Endothelial cell of umbilical vein (primary cell): Measurements from ENCODE around the gene SLC16A8. TPM values are rescaled to one million over a fixed set of nuclear protein-coding genes. Genes with fewer than 3 reads are reported as not detected.

ENCODE experiments used
- BruUV-seq: library from RNA; stranded (reverse); fragments of 400-500 nt; replicated peaks from 2 replicates; lab custom pipeline; 2021; lab: Mats Ljungman, UMichigan
- CTCF ChIA-PET: fragments of 300-600, 350-600 bp; sonication (Branson Sonifier 250); formaldehyde crosslinking; loops from one replicate; lab custom pipeline; 2021; ENCODE audit warnings: antibody characterized with exemption, inconsistent platforms; lab: Charles Lee
- POLR2A ChIA-PET: fragments of 300-600, 350-600 bp; sonication (Branson Sonifier 250); formaldehyde crosslinking; loops from one replicate; lab custom pipeline; 2021; ENCODE audit warnings: antibody characterized with exemption, inconsistent platforms; lab: Charles Lee
- DNase-seq: peaks from one replicate; pipeline ENCODE4 v3.0.0-alpha.2; 2011; ENCODE audit warnings: low read depth, low spot score
- FAIRE-seq: peaks from 2 replicates; lab custom pipeline; 2011; peaks lifted over from hg19 to GRCh38; lab: Jason Lieb, UNC
- H2AFZ ChIP-seq: 2 replicates; pipeline ENCODE4 v1.6.0; 2012; ENCODE audit warnings: low read depth, low read length, control low read depth, inconsistent platforms
- H3K27ac ChIP-seq: 2 replicates; pipeline ENCODE4 v1.5.1; 2011; ENCODE audit warnings: low read depth, mild to moderate bottlenecking, control low read depth, low read length, moderate library complexity; ENCODE audit not compliant: insufficient read depth
- H3K27me3 ChIP-seq, 2 experiments: 2 replicates each; pipeline versions ENCODE4 v1.6.0 to v1.6.1; 2011; ENCODE audit warnings: low read length in 2 of 2, mixed read lengths in 1 of 2; ENCODE audit not compliant: control insufficient read depth in 2 of 2, insufficient read depth in 2 of 2
- H3K36me3 ChIP-seq, 2 experiments: 2 replicates in 1 of 2; 3 replicates in 1 of 2; pipeline ENCODE4 v1.5.1; 2011; ENCODE audit warnings: low read length in 2 of 2, mild to moderate bottlenecking in 1 of 2, moderate library complexity in 1 of 2; ENCODE audit not compliant: control insufficient read depth in 2 of 2, insufficient read depth in 2 of 2; ENCODE audit errors: extremely low read depth in 1 of 2
- H3K4me1 ChIP-seq: 3 replicates; pipeline ENCODE4 v1.5.1; 2011; ENCODE audit warnings: mild to moderate bottlenecking, low read length; ENCODE audit not compliant: control insufficient read depth, insufficient read depth; ENCODE audit errors: extremely low read depth
- H3K4me2 ChIP-seq: 2 replicates; pipeline ENCODE4 v1.6.1; 2011; ENCODE audit warnings: low read length, control low read depth, mixed read lengths; ENCODE audit not compliant: insufficient read depth
- H3K4me3 ChIP-seq, 3 experiments: fragments of 200-600 bp in 1 of 3; sonication (generic), shearing (Covaris generic) in 1 of 3; replicated peaks in 1 of 3; 2 replicates each; pipeline ENCODE4 v1.5.1; 2011 to 2016; ENCODE audit warnings: control low read depth in 3 of 3, low read length in 3 of 3, mild to moderate bottlenecking in 2 of 3, inconsistent platforms in 1 of 3, low read depth in 1 of 3, moderate library complexity in 1 of 3; ENCODE audit not compliant: insufficient read depth in 1 of 3
- H3K79me2 ChIP-seq: 2 replicates; pipeline ENCODE4 v1.6.0; 2012; ENCODE audit warnings: low read length, inconsistent platforms; ENCODE audit not compliant: control insufficient read depth, insufficient read depth
- H3K9ac ChIP-seq: replicated peaks from 2 replicates; pipeline ENCODE3; 2011; ENCODE audit warnings: low read length, control low read depth; ENCODE audit not compliant: insufficient read depth; ENCODE audit errors: extremely low read depth
- H3K9me1 ChIP-seq: replicated peaks from 3 replicates; pipeline ENCODE4 v1.6.0; 2011; ENCODE audit warnings: mild to moderate bottlenecking, low read length; ENCODE audit not compliant: control insufficient read depth, insufficient read depth; ENCODE audit errors: extremely low read depth
- H3K9me3 ChIP-seq: replicated peaks from 2 replicates; pipeline ENCODE4 v1.5.1; 2012; ENCODE audit warnings: low read length, inconsistent platforms; ENCODE audit not compliant: control insufficient read depth, insufficient read depth
- H4K20me1 ChIP-seq: replicated peaks from 2 replicates; pipeline ENCODE3; 2011; ENCODE audit warnings: mild to moderate bottlenecking, low read length; ENCODE audit not compliant: control insufficient read depth, insufficient read depth; ENCODE audit errors: extremely low read depth
- EZH2 ChIP-seq: IDR thresholded peaks from 2 replicates; pipeline ENCODE4 v1.6.1; 2012; ENCODE audit warnings: borderline replicate concordance, low read depth, mild to moderate bottlenecking, moderate library complexity, low read length, inconsistent platforms; ENCODE audit not compliant: severe bottlenecking
- FOS ChIP-seq: IDR thresholded peaks from 2 replicates; pipeline ENCODE4 v1.6.1; 2011; ENCODE audit warnings: mild to moderate bottlenecking, low read length, moderate library complexity, borderline replicate concordance; ENCODE audit not compliant: insufficient read depth
- GATA2 ChIP-seq: IDR thresholded peaks from 2 replicates; pipeline ENCODE4 v1.7.0; 2011; ENCODE audit warnings: low read depth, mild to moderate bottlenecking, moderate library complexity, mixed read lengths, low read length; ENCODE audit not compliant: insufficient read length, insufficient read depth
- JUN ChIP-seq: IDR thresholded peaks from 2 replicates; pipeline ENCODE4 v1.6.1; 2011; ENCODE audit warnings: borderline replicate concordance, low read depth; ENCODE audit not compliant: insufficient read length, insufficient read depth
- MYC ChIP-seq: IDR thresholded peaks from one replicate; pipeline ENCODE4 v1.6.1; 2011; ENCODE audit warnings: mild to moderate bottlenecking, low read depth, low read length
- POLR2A ChIP-seq: IDR thresholded peaks from 2 replicates; pipeline ENCODE4 v1.6.1; 2012; ENCODE audit warnings: low read depth, mild to moderate bottlenecking, control low read depth, low read length
- POLR2AphosphoS5 ChIP-seq: IDR thresholded peaks from 2 replicates; pipeline ENCODE4 v1.6.1; 2012; ENCODE audit warnings: low read depth, mild to moderate bottlenecking, control low read depth, low read length, moderate library complexity; ENCODE audit not compliant: insufficient read depth
- dilution Hi-C: fragments of 300-500 bp; cut with MboI; formaldehyde crosslinking; loops from one replicate; pipeline ENCODE4 v1.15.0; 2019; ENCODE audit warnings: low sequenced_read_pairs; ENCODE audit not compliant: extremely low pct_ligation_motif_present
- intact Hi-C: fragments of 100-400 bp; cut with micrococcal nuclease; formaldehyde crosslinking; loops from one replicate; pipeline ENCODE4 v1.10.0; 2022
- polyA plus RNA-seq, 4 experiments: library from polyadenylated mRNA; depleted of rRNA in 3 of 4; stranded (reverse) in 3 of 4; unstranded in 1 of 4; fragments of >200 nt; gene quantifications; 2 replicates each; pipeline versions ENCODE4 v1.2.1 to v1.2.3, GENCODE V29; 2011 to 2012; ENCODE audit warnings: missing spikeins in 1 of 4
- total RNA-seq: library from RNA; stranded (reverse); gene quantifications from 2 replicates; pipeline ENCODE4 v1.2.3, GENCODE V29; 2021
- TF ChIP-seq, protein P1 (sequence below): IDR thresholded peaks from 2 replicates; pipeline ENCODE4 v1.6.1; 2011; ENCODE audit not compliant: insufficient read depth, insufficient read length
- TF ChIP-seq, protein P2 (sequence below), 2 donors: IDR thresholded peaks; 1 replicate in 1 of 2; 2 replicates in 1 of 2; pipeline ENCODE4 v1.5.1; 2011; ENCODE audit warnings: low read length in 2 of 2, mild to moderate bottlenecking in 2 of 2, moderate library complexity in 2 of 2, control low read depth in 1 of 2, inconsistent platforms in 1 of 2, low read depth in 1 of 2; ENCODE audit not compliant: insufficient read depth in 1 of 2; ENCODE audit errors: extremely low read depth in 1 of 2

SLC16A8 gene
- total and polyA plus RNA-seq, 2 donors (not counting 3 experiments of a cell fraction or from before 2014, with no cell fraction given) = 0.14 TPM; not detected in 1

DNA sequence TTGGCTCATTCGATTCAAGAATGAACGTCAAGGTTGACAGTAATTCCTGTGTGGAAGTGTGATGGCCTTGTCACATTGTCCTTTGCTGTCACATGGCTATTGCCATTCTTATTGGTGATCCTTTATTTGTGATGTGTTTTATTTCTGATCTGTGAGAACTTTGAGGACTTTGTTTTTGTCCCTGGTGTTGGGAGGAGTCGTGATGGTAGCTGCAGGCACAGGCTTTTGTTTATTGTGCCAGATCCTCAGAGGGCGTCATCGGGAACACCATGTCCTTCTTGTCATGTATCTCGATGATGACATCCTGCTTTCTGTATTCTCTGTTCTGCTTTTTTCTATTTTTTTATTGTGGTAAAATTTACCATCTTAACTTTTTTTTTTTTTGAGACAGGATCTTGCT, 21.2 kb downstream of the SLC16A8 start:
- Histone ChIP-seq H4K20me1 (no peaks in the 10 kb centered on the region), H3K9ac (no peak overlapping the region), H3K79me2 (no peaks in the 10 kb centered on the region), H3K9me3 (no peaks in the 10 kb centered on the region), H3K4me2 (no peak overlapping the region), H3K4me3 (no peak overlapping the region), H2AFZ (no peak overlapping the region), H3K27ac (no peak overlapping the region), H3K36me3 (peaks cover 0 to 10% of the 10 kb centered on the region in 2 experiments), H3K9me1 (no peaks in the 10 kb centered on the region), H3K4me1 (no peaks in the 10 kb centered on the region), H3K27me3 (no peaks in the 10 kb centered on the region)
- FAIRE-seq (no peak), DNase-seq (no peak)
- TF ChIP-seq FOS (no peak), GATA2 (no peak), EZH2 (no peak), POLR2AphosphoS5 (no peak), POLR2A (no peak), JUN (no peak), MYC (no peak)
- TF ChIP-seq, protein P1, sequence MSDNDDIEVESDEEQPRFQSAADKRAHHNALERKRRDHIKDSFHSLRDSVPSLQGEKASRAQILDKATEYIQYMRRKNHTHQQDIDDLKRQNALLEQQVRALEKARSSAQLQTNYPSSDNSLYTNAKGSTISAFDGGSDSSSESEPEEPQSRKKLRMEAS = no peak
- TF ChIP-seq, protein P2, sequence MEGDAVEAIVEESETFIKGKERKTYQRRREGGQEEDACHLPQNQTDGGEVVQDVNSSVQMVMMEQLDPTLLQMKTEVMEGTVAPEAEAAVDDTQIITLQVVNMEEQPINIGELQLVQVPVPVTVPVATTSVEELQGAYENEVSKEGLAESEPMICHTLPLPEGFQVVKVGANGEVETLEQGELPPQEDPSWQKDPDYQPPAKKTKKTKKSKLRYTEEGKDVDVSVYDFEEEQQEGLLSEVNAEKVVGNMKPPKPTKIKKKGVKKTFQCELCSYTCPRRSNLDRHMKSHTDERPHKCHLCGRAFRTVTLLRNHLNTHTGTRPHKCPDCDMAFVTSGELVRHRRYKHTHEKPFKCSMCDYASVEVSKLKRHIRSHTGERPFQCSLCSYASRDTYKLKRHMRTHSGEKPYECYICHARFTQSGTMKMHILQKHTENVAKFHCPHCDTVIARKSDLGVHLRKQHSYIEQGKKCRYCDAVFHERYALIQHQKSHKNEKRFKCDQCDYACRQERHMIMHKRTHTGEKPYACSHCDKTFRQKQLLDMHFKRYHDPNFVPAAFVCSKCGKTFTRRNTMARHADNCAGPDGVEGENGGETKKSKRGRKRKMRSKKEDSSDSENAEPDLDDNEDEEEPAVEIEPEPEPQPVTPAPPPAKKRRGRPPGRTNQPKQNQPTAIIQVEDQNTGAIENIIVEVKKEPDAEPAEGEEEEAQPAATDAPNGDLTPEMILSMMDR (IDR thresholded peaks at IDR 0.05; ENCODE audit: extremely low read depth in 1 of 2, insufficient read depth in 1 of 2, low read depth in 1 of 2, low read length in 2 of 2) = no peak
- dilution Hi-C loops (no loop called here), intact Hi-C loops (no loop called here)
- POLR2A ChIA-PET = no interaction called here
- BruUV-seq = no TSS peak
- CTCF ChIA-PET = no interaction called here
